Activated CD4-positive, alpha-beta T cell treated with anti-CD3 and anti-CD28 coated beads for 24 hours (primary cell): ENCODE measurements around the gene TNFRSF13B.
"Not testable (repeated sequence)": the region's sequence is repeated elsewhere in the genome, so short reads cannot be mapped to it uniquely, and the experiment has no call there.

Source experiments
- DNase-seq, 2 donors: peaks; one replicate each; pipeline ENCODE4 v3.0.0-alpha.2; 2020; ENCODE audit warnings: low read depth in 2 of 2

TNFRSF13B gene

DNA sequence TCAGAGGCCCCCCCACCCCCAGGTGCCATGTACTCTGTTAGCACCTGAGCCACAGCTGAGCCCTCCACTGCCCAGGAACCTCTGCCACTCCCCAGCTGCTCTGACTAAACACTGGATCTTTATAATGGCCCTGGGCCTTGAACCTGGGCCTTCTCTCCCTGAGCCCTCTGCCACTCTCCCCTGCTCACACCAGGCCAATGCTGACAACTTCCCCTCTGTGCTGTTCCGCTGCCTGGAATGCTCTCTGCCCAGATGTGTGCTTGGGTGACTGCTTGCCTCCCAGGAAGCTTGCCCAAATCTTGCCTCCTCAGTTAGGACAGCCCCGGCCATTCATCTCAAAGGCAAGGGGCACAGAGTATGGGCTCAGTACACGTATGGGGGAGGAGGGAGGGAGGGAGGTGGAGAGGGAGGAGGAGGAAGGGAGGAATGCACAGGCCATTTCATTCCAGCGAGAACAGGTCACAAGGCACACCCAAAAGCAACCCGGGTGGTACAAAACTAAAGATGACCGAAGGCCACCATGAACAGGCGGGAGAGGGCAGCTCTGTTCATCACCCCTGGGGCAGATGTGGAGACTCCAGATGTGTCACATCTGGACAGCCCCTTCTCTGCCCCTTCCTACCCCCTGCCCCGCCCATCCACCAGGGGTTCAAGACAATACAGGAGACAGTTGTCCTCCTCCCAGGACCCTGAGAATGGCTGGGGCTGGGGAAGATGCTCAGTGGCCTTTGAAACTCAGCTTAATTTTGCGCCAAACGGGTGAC, 15.3 kb upstream of the TNFRSF13B start:
- DNase-seq: no peak

- no peak for DNase-seq
Measured at GRCh38 chr17:16986391-16986790, 14.5 kb upstream of the TNFRSF13B start.

DNA sequence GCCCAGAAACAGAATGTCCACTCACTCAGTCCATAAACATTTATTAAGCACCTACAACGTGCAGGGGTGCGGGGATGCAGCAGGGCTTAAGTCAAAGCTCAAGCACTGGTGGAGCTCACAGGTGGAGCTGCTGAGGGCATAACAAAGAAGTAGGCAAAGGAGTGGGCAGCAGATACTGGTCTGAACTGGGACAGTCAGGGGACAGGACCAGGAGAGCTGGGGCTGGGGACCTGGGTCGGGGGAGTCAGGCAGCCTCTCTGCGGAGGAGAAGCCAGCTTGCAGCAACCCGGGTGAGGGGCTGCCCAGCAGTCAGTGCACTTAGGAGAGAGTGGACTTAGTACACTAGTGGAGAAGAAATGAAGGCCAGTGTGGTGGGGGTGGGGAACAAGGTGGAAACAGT, 10.0 kb upstream of the TNFRSF13B start:
- DNase-seq: no peak

DNA sequence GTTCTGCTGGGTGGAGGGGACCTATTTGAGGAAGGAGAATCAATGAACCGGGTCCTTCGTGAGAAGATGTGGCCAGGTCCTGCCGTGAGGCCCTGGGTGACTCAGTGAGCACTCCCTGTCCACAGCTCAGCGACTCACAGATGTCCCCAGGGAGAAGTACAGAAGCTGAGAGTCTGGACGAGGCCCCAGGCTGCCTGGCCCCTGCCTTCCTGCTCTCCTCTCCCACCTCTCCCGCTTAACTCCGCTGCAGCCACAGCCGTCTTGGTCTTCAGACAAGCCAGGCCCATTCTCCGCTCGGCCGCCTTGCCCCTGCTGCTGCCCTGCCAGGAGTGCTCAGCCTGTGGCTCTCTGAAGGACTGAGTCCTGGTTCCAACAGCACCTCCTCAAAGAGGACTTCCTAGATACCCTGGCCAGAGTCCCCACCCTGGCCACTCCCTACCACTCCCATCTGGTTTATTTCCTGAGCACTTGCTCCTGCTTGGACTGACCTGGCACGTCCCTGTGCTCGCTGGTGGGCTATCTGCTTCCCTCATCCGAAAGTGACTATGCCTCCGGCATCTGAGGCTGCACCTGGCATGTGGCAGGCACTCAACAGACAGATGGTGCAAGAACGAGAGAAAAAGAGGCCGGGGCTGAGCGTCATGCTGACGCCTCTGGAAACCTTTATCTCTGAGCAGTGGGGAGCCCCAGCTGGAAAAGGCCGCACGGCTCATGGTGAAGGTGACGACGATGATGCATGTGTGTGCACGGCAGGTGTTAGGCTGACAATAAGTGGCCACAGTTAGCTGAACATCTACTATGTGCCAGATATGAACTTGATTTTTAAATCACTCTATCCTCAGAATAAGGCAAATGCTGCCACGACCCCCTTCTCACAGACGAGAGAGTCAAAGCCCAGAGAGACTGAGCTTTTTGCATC, 9.2 kb upstream of the TNFRSF13B start:
- DNase-seq: no peak

DNA sequence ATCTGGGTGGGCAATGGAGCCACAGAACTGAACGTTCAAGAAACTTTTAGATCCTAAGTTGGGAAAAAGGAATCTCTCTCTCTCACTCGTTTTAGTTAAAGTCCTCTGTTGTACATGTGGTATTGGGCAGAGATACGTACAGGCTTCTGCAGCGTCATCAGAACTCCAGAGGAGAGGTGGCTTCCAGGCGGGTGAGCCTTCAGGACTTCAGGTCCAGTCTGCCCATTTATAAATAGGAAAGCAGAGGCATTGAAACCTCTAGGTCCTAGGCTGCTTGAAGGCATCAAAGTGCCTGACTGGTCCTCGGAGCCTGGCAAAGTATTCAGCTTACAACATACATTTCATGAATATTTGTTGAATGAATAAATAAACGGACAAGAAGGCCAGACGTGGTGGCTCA, 8.1 kb upstream of the TNFRSF13B start:
- no peak for DNase-seq

- DNase-seq: not testable (repeated sequence)
Measured at GRCh38 chr17:16979237-16979823, 7.4 kb upstream of the TNFRSF13B start.

DNA sequence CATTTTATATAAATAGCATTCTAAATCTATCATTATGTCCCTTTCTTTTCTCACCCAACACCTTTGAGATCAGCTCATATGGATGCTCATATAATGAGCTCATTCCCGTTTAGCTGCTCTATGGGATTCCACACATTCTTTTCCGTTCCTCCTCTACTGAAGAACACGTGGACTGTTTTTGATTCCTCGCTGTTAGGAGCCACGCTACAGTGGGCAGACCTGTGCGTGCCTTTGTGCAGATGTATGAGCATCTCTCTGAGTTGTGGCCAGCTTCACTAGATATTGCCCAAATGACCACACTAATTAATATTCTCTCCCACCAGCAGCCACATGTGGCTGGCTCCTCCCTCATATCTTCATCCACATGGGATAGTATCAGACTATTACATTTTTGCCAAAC, 6.0 kb upstream of the TNFRSF13B start:
- DNase-seq: no peak

GRCh38 chr17:16976725-16977550, 5.0 kb upstream of the TNFRSF13B start:
- DNase-seq: no peak

DNA sequence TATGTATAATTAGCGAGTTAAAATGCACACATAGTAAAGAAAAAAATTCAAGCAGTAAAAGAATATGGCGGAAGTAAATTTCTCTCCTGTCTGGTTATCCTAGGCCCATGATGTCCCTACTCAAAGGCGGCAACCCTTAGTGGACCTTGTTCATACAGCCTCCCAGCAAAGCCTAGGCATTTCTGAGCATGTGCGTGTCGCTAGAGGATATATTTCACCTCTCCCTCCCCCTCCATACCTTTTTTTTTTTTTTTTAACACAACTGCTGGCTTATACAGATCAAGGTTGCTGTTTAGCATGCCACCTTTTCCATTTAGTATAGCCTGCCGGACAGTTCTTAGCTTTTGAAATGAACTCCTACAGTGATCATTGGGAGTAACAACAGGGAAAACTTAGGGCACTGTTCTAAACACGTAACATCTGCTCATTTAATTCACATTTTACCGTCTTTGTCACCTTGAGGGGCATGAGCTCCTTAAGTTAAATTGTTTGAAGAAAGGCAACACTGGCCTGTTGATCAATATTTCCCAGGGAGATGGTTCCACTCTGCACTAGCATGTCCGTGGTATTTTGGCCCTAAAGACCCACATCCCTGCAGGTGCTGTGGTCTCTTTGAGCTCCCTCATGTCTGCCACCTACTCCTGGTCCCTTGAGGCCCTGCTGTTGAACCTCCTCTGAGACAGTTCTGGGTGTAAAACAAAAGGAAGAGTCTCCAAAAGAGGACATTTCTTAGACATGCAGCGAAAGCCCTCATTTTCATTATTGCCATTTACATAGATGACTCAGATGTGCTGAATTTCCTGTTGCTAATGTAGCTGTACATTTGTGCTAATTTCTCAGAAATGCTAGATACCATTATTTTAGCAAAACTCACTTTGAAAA, 4.1 kb upstream of the TNFRSF13B start:
- no peak for DNase-seq

DNA sequence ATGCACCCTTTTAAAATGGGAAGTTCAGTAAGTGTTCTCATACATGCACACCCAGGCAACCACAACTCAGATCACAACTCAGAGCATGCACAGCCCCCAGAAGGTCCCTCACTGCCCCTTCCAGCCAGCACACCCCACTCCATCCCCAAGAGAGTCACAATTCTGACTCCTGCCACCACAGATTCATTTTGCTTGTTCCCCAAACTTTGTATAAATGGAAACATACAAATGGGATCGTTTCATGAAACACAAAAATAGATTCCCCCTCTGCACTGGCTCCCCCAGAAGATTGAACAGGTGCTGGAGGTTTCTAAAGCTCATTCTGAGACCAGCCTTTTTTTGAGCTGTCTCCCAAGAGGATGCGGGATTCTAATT, 3.3 kb upstream of the TNFRSF13B start:
- no peak for DNase-seq

- DNase-seq: no peak
Measured at GRCh38 chr17:16974569-16975276, 2.8 kb upstream of the TNFRSF13B start.

DNA sequence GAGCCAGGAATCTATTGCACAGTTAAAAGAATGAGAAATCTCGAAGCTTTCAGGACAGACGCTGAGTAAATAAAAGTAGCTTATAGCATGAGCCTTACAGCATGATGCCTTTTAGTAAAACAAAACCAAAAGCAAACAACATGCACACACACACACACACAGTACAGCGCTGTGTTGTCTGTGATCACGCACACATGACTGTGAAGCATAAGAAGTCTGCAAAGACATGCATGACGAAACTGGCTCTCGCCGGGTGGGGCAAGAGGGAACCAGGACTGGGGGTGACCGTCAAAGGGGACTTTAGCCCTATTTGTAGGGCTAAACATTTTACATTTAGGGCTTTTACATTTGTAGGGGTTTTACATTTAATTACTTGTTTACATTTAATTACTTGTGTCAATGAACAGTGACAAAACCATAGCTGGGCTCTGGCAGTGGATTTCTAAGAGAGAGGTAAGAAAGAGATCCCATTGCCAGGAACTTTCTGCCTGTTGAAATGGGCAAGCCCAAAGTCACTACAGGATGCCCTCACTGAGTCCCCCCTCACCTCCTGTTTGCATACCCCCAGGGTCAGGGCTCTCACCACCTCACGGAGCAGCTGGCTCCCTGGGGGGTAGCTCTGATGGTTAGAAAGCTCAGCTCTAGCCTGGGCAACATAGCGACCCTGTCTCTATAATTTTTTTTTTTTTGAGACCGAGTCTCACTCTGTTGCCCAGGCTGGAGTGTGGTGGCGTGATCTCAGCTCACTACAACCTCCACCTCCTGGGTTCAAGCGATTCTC, 2.0 kb upstream of the TNFRSF13B start:
- no peak for DNase-seq

DNA sequence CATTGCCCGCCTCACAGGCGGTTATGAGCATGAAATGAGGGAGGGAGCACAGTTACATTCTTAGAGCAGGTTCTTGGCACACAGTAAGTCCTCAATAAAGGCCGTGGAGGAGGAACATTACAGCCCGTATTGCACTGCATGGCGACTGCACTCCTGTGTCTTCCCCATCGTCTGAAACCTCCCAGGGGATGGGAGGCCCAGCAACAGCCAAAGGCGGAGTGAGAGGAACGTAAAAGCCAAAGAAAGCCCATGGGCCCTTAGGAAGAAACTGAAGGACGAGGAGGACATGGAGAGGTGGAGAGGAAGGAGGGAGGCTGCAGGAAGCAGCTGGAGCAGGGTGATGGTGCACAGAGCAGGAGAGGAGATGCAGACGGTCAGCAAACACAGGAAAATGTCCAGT, 1.1 kb upstream of the TNFRSF13B start:
- not testable (repeated sequence) for DNase-seq

GRCh38 chr17:16972346-16972745, 428 bp upstream of the TNFRSF13B start:
- no peak for DNase-seq

GRCh38 chr17:16969931-16970906, 1.7 kb downstream of the TNFRSF13B start:
- DNase-seq: no peak

DNA sequence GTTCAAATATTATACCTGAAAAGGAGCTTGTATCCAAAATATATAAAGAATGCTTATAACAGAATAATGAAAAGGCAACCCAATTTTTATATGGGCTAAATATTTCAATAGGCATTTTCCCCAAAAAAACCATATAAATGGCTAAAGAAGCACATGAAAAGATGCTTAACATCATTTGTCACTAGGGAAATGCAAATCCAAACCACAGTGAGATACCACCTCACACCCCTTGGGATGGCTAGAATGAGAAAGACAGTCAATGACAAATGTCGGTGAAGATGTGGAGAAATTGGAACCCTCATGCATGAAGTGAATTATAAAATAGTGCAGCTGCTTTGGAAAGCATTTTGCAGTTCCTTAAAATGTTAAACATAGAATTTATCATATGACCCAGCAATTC, 3.1 kb downstream of the TNFRSF13B start:
- DNase-seq: no peak

GRCh38 chr17:16962804-16963203, 9.1 kb downstream of the TNFRSF13B start:
- DNase-seq: no peak

DNA sequence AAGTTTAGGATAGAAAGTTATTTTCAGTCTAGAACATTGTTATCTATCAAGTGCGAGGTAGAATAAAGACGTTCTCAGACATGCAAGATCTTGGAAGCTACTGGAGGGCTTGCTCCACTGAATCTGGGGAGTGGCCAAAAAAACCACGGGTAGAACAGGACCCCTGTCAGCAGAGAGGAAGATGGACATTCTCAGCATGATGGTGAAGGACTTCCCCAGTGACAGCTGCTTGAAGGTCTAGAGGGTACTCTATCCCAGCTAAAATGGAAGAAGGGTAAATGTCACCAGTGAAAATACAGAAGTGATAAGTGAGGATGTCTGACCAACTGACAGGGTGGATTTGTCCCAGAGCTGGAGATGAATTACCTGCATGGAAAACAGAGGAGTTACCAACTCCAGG, 10.1 kb downstream of the TNFRSF13B start:
- DNase-seq: no peak
